K562 (cell line): ENCODE data around the gene SNCB.

Experiments used
- CREB3 ChIP-seq: fragments of 450-650 bp; conservative IDR thresholded peaks from 2 replicates; pipeline ENCODE4 v1.6.1; 2016; ENCODE audit warnings: missing genetic modification characterization, low read depth, mild to moderate bottlenecking, missing compliant biosample characterization, moderate library complexity
- POLR3A ChIP-seq: IDR thresholded peaks from 2 replicates; pipeline ENCODE4 v1.6.1; 2011; ENCODE audit warnings: borderline replicate concordance, mild to moderate bottlenecking, moderate library complexity; ENCODE audit not compliant: insufficient read length, insufficient read depth; ENCODE audit errors: extremely low read depth

DNA sequence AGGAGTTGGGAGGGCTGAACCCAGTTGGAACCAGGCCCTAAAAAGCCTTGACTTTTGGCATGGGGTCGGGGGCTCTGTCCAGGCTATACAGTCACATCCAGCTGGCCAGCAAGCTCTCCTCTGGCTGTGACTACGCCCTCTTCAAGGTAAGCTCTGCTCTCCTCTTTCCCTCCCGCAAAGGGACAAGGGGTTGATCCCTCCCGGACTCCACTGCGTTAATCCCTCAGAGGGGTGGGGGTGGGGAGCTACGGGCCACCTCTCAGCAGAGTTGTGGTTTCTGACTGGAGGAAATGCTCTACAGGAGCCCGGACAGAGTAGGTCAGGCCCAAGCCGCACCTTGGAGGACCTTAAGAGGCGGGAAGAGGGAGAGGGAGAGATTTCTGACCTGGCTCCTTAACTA is 14.0 kb upstream of the SNCB start:
- no peak for TF ChIP-seq CREB3 (tag)
- TF ChIP-seq POLR3A: no peak
